ENCODE data around the gene PGAM1. TPM values are rescaled to one million over a fixed set of nuclear protein-coding genes. Genes with fewer than 3 reads are reported as not detected.
A peak's percentile ranks its signal among the peaks of the same experiment; 100 is the strongest.

PGAM1 gene
- total and polyA plus RNA-seq, 2 of the 13 experiments (the other 11 are each of a cell fraction or from before 2014, with no cell fraction given) = 354 to 483 TPM

- TF ChIP-seq ZNF280B (CRISPR knock-in tag; IDR thresholded peaks at IDR 0.05; ENCODE audit: borderline replicate concordance) = 0 out of 2 replicates have a peak, but pooled peaks have one; percentile 9
- TF ChIP-seq, protein P1, sequence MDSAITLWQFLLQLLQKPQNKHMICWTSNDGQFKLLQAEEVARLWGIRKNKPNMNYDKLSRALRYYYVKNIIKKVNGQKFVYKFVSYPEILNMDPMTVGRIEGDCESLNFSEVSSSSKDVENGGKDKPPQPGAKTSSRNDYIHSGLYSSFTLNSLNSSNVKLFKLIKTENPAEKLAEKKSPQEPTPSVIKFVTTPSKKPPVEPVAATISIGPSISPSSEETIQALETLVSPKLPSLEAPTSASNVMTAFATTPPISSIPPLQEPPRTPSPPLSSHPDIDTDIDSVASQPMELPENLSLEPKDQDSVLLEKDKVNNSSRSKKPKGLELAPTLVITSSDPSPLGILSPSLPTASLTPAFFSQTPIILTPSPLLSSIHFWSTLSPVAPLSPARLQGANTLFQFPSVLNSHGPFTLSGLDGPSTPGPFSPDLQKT (CRISPR knock-in tag; IDR thresholded peaks at IDR 0.05; ENCODE audit: borderline replicate concordance) = no peak
- TF ChIP-seq ZBTB20 (CRISPR knock-in tag; IDR thresholded peaks at IDR 0.05; ENCODE audit: borderline replicate concordance, low read depth) = no peak
- TF ChIP-seq BRD4 (CRISPR knock-in tag; IDR thresholded peaks at IDR 0.05) = peak; percentile 73; the same call in 1 of the 2 replicates
- TF ChIP-seq PAF1 (CRISPR knock-in tag; IDR thresholded peaks at IDR 0.05) = no peak
- no peak for TF ChIP-seq ZNF550 (CRISPR knock-in tag; IDR thresholded peaks at IDR 0.05; ENCODE audit: borderline replicate concordance)
- peak; percentile 83; the same call in 1 of the 2 replicates for TF ChIP-seq RELA (CRISPR knock-in tag; IDR thresholded peaks at IDR 0.05)
- TF ChIP-seq KLF9 (CRISPR knock-in tag; IDR thresholded peaks at IDR 0.05; ENCODE audit: low read depth) = peak; percentile 56; the same call in 1 of the 2 replicates
- TF ChIP-seq TBX3 (IDR thresholded peaks at IDR 0.05; ENCODE audit: borderline replicate concordance) = no peak
- TF ChIP-seq ZNF639 (CRISPR knock-in tag; conservative IDR thresholded peaks at IDR 0.05) = peak; percentile 71
- TF ChIP-seq GMEB2 (CRISPR knock-in tag; IDR thresholded peaks at IDR 0.05; ENCODE audit: low read depth) = peak; percentile 71
- TF ChIP-seq YEATS2 (CRISPR knock-in tag; IDR thresholded peaks at IDR 0.05; ENCODE audit: borderline replicate concordance) = peak; percentile 72; the same call in 1 of the 2 replicates
- 0 out of 2 replicates have a peak, but pooled peaks have one; percentile 1 for TF ChIP-seq RARA (CRISPR knock-in tag; IDR thresholded peaks at IDR 0.05)
- TF ChIP-seq EP300 (IDR thresholded peaks at IDR 0.05; ENCODE audit: low read depth in 2 of 2, low read length in 2 of 2) = 0 out of 4 replicates have a peak, but pooled peaks of 1 of the 2 experiments have one; percentile 30
- TF ChIP-seq EP300 (CRISPR knock-in tag; IDR thresholded peaks at IDR 0.05; ENCODE audit: borderline replicate concordance) = no peak; the same call in 1 of the 2 replicates
- TF ChIP-seq MEIS2 (CRISPR knock-in tag; IDR thresholded peaks at IDR 0.05) = peak; percentile 32; the same call in 1 of the 2 replicates
- TF ChIP-seq IKZF5 (CRISPR knock-in tag; IDR thresholded peaks at IDR 0.05) = peak; percentile 65
- peak; percentile 84 for TF ChIP-seq ZFP91 (CRISPR knock-in tag; IDR thresholded peaks at IDR 0.05; ENCODE audit: borderline replicate concordance)
- no peak for TF ChIP-seq ZNF740 (CRISPR knock-in tag; IDR thresholded peaks at IDR 0.05)
These were observed at the start of gene PGAM1 (continued) for GRCh38 chr10:97425964-97426775.

Measured in HepG2 (cell line).